Epithelial cell of esophagus (primary cell): Measurements from ENCODE around the gene CELF1.

Experiments
- DNase-seq: peaks from one replicate; pipeline ENCODE4 v3.0.0; 2010; ENCODE audit warnings: low read depth
- H3K4me3 ChIP-seq: 2 replicates; pipeline ENCODE4 v1.5.1; 2011; ENCODE audit warnings: mild to moderate bottlenecking, low read length, control low read depth
- CTCF ChIP-seq: IDR thresholded peaks from 2 replicates; pipeline ENCODE4 v1.5.1; 2011; ENCODE audit warnings: low read depth, mild to moderate bottlenecking, low read length, control low read depth, inconsistent platforms; ENCODE audit not compliant: insufficient read depth; ENCODE audit errors: missing control alignments

CELF1 gene

GRCh38 chr11:47524291-47524874, 28.5 kb downstream of the CELF1 start:
- H3K4me3 ChIP-seq = no peak overlapping the region
- DNase-seq = peak; percentile 42
- no peak for TF ChIP-seq CTCF

- H3K4me3 ChIP-seq = no peak overlapping the region
- DNase-seq = peak; percentile 87
- no peak for TF ChIP-seq CTCF
Observed at GRCh38 chr11:47523490-47524225, 29.3 kb downstream of the CELF1 start.

GRCh38 chr11:47518212-47518964, 34.5 kb downstream of the CELF1 start:
- no peak for DNase-seq
- no peak overlapping the region for H3K4me3 ChIP-seq
- TF ChIP-seq CTCF = no peak

GRCh38 chr11:47516984-47517853, 35.7 kb downstream of the CELF1 start:
- no peak for TF ChIP-seq CTCF

GRCh38 chr11:47516155-47516554, 36.8 kb downstream of the CELF1 start:
- DNase-seq = no peak
- TF ChIP-seq CTCF = no peak
- H3K4me3 ChIP-seq = no peak overlapping the region

More at GRCh38 chr11:47516984-47517853, 35.7 kb downstream of the CELF1 start:
- no peak for DNase-seq
- no peak overlapping the region for H3K4me3 ChIP-seq

- no peak for TF ChIP-seq CTCF
- DNase-seq = peak; percentile 69
- no peak overlapping the region for H3K4me3 ChIP-seq
Observed at GRCh38 chr11:47514825-47515647, 37.9 kb downstream of the CELF1 start.
